Measurements from ENCODE around the gene DTNB. TPM values are rescaled to one million over a fixed set of nuclear protein-coding genes. Genes with fewer than 3 reads are reported as not detected.

Gene DTNB
- total RNA-seq, 4 donors from 2014 or later = 3.9 to 8.7 (median 4.4) TPM

GRCh38 chr2:25685741-25686140, 12.4 kb upstream of the DTNB start:
- Histone ChIP-seq H3K27ac (no peak overlapping the region), H3K9me3 (no peaks in the 10 kb centered on the region), H3K4me1 (no peaks in the 10 kb centered on the region), H3K36me3 (no peaks in the 10 kb centered on the region), H3K27me3 (no peaks in the 10 kb centered on the region), H3K4me3 (no peak overlapping the region)
- no peak for TF ChIP-seq EP300 (IDR thresholded peaks at IDR 0.05)
- TF ChIP-seq CTCF (IDR thresholded peaks at IDR 0.05) = no peak
- TF ChIP-seq POLR2AphosphoS5 (IDR thresholded peaks at IDR 0.05) = no peak
- no peak for TF ChIP-seq POLR2A (IDR thresholded peaks at IDR 0.05)
- 67 to 100% methylated on average over 1 of the region's 2 CpGs for WGBS, 2 donors (ENCODE audit: low coverage in 1 of 2)
- no peak for ATAC-seq

GRCh38 chr2:25684577-25685473, 11.4 kb upstream of the DTNB start:
- Histone ChIP-seq H3K4me3 (no peak overlapping the region), H3K36me3 (no peaks in the 10 kb centered on the region), H3K27me3 (no peaks in the 10 kb centered on the region), H3K27ac (no peak overlapping the region), H3K4me1 (no peaks in the 10 kb centered on the region), H3K9me3 (no peaks in the 10 kb centered on the region)
- no peak for ATAC-seq
- TF ChIP-seq CTCF (IDR thresholded peaks at IDR 0.05) (no peak), EP300 (IDR thresholded peaks at IDR 0.05) (no peak), POLR2AphosphoS5 (IDR thresholded peaks at IDR 0.05) (no peak), POLR2A (IDR thresholded peaks at IDR 0.05) (no peak)
- 57 to 77% methylated on average over 10 to 17 of the region's 20 CpGs for WGBS, 2 donors (ENCODE audit: low coverage in 1 of 2)

- no peaks in the 10 kb centered on the region for H3K36me3 ChIP-seq
- H3K27me3 ChIP-seq = no peaks in the 10 kb centered on the region
- H3K27ac ChIP-seq = no peak overlapping the region
- WGBS, 2 donors (ENCODE audit: low coverage in 1 of 2) = 84 to 89% methylated on average over 3 to 4 of the region's 4 CpGs
- H3K4me1 ChIP-seq = no peaks in the 10 kb centered on the region
- H3K9me3 ChIP-seq = no peaks in the 10 kb centered on the region
- TF ChIP-seq POLR2AphosphoS5 (IDR thresholded peaks at IDR 0.05) = no peak
- TF ChIP-seq CTCF (IDR thresholded peaks at IDR 0.05) = no peak
- TF ChIP-seq EP300 (IDR thresholded peaks at IDR 0.05) = no peak
- no peak for TF ChIP-seq POLR2A (IDR thresholded peaks at IDR 0.05)
- H3K4me3 ChIP-seq = no peak overlapping the region
- ATAC-seq = no peak
These were observed 8.7 kb upstream of the DTNB start for GRCh38 chr2:25682082-25682481.

- no peak overlapping the region for H3K4me3 ChIP-seq
- ATAC-seq = no peak
- WGBS, 2 donors (ENCODE audit: low coverage in 1 of 2) = 82 to 100% methylated on average over 1 to 4 of the region's 4 CpGs
These were observed 4.5 kb upstream of the DTNB start for GRCh38 chr2:25677877-25678276.

More at GRCh38 chr2:25677877-25678276, 4.5 kb upstream of the DTNB start:
- H3K4me1 ChIP-seq = peaks cover 0 to 9% (median 0%) of the 10 kb centered on the region in 3 donors
- H3K36me3 ChIP-seq = no peaks in the 10 kb centered on the region
- no peak overlapping the region for H3K27ac ChIP-seq
- no peak for TF ChIP-seq EP300 (IDR thresholded peaks at IDR 0.05)
- no peak for TF ChIP-seq CTCF (IDR thresholded peaks at IDR 0.05)
- no peak for TF ChIP-seq POLR2A (IDR thresholded peaks at IDR 0.05)
- no peak for TF ChIP-seq POLR2AphosphoS5 (IDR thresholded peaks at IDR 0.05)
- no peaks in the 10 kb centered on the region for H3K9me3 ChIP-seq
- no peaks in the 10 kb centered on the region for H3K27me3 ChIP-seq

Measured in gastroesophageal sphincter (tissue), 4 donors.